Epithelial cell of umbilical artery (primary cell): ENCODE data around the gene ZNF652. TPM values are rescaled to one million over a fixed set of nuclear protein-coding genes. Genes with fewer than 3 reads are reported as not detected.

ENCODE experiments used
- total RNA-seq: library from RNA; depleted of rRNA; stranded (reverse); fragments of >200 nt; gene quantifications from 2 replicates; pipeline ENCODE4 v1.2.3, GENCODE V29; 2014

The ZNF652 gene
- 5.8 and 6.2 TPM in 2 replicates for total RNA-seq

GRCh38 chr17:49361902-49362722, at the start of gene ZNF652:
TSS of gene ZNF652 (minus strand) at chr17:49362250. CDS start at chr17:49317725, 44,525 bp downstream.

Other genes with a start within 250 kb of the ZNF652 start
- gene B4GALNT2, start 229.5 kb downstream of the ZNF652 start, total RNA-seq = not detected in 2 replicates
- gene GNGT2, start 151.7 kb downstream of the ZNF652 start, total RNA-seq = 0.76 TPM in 1 of 2 replicates, not detected in the other
- 24.0 and 24.9 TPM in 2 replicates for gene ABI3, start 151.5 kb downstream of the ZNF652 start, total RNA-seq
- gene PHOSPHO1, start 131.5 kb downstream of the ZNF652 start, total RNA-seq = not detected in 2 replicates
- gene PHB1, start 52.6 kb upstream of the ZNF652 start, total RNA-seq = 213 and 255 TPM in 2 replicates
- under 0.01 and 0.30 TPM in 2 replicates for gene NGFR, start 133.0 kb upstream of the ZNF652 start, total RNA-seq
- gene NXPH3, start 213.6 kb upstream of the ZNF652 start, total RNA-seq = under 0.01 and 0.61 TPM in 2 replicates